IMR-90 (cell line): ENCODE results near the gene SIPA1L3. TPM values are rescaled to one million over a fixed set of nuclear protein-coding genes. Genes with fewer than 3 reads are reported as not detected.

ENCODE experiments used
- ATAC-seq: fragments of 200-7000 bp; cut with Tn5 transposase; 2 replicates; pipeline ENCODE4 v1.9.1; 2020; ENCODE audit warnings: low read depth, mild to moderate bottlenecking, moderate library complexity
- BruUV-seq: library from RNA; stranded (reverse); fragments of 400-500 nt; replicated peaks from 2 replicates; lab custom pipeline; 2021; lab: Mats Ljungman, UMichigan
- CTCF ChIA-PET: fragments of 300-600 bp; formaldehyde crosslinking; extraction: SDS; loops from one replicate; lab custom pipeline; 2021; ENCODE audit warnings: antibody characterized with exemption; lab: Yijun Ruan, JAX
- POLR2A ChIA-PET: fragments of 300-600 bp; sonication (Branson Sonifier 250); formaldehyde crosslinking; loops from one replicate; lab custom pipeline; 2022; ENCODE audit warnings: antibody characterized with exemption; ENCODE audit not compliant: unreplicated experiment; lab: Charles Lee
- DNase-seq: peaks from one replicate; pipeline ENCODE4 v3.0.0; 2013
- H2AFZ ChIP-seq: replicated peaks from 2 replicates; pipeline ENCODE3; 2013; ENCODE audit warnings: low read length, mild to moderate bottlenecking; ENCODE audit not compliant: poor library complexity
- H2AK5ac ChIP-seq: 2 replicates; pipeline ENCODE4 v1.6.1; 2013; ENCODE audit warnings: low read depth, low read length, inconsistent platforms
- H2AK9ac ChIP-seq: replicated peaks from 2 replicates; pipeline ENCODE3; 2013; ENCODE audit warnings: mild to moderate bottlenecking, low read depth, low read length, moderate library complexity; ENCODE audit not compliant: poor library complexity
- H2BK120ac ChIP-seq: 2 replicates; pipeline ENCODE4 v1.6.1; 2013; ENCODE audit warnings: low read depth, low read length, inconsistent platforms
- H2BK15ac ChIP-seq: 3 replicates; pipeline ENCODE4 v1.6.1; 2013; ENCODE audit warnings: low read depth, low read length, inconsistent platforms
- H2BK20ac ChIP-seq: 2 replicates; pipeline ENCODE4 v1.6.1; 2013; ENCODE audit warnings: low read depth, mild to moderate bottlenecking, inconsistent platforms, low read length, moderate library complexity
- H2BK5ac ChIP-seq: 2 replicates; pipeline ENCODE4 v1.6.1; 2013; ENCODE audit warnings: mild to moderate bottlenecking, low read depth, low read length, inconsistent platforms; ENCODE audit not compliant: poor library complexity, severe bottlenecking
- H3K14ac ChIP-seq: replicated peaks from 2 replicates; pipeline ENCODE4 v1.6.1; 2013; ENCODE audit warnings: low read depth, low read length, inconsistent platforms
- H3K18ac ChIP-seq: 2 replicates; pipeline ENCODE4 v1.6.1; 2013; ENCODE audit warnings: low read depth, low read length, control low read depth
- H3K23ac ChIP-seq: 2 replicates; pipeline ENCODE4 v1.6.1; 2013; ENCODE audit warnings: low read depth, low read length, inconsistent platforms
- H3K27ac ChIP-seq: 2 replicates; pipeline ENCODE4 v1.5.1; 2013; ENCODE audit warnings: mild to moderate bottlenecking, control low read depth, low read length; ENCODE audit not compliant: insufficient read depth
- H3K27me3 ChIP-seq: 2 replicates; pipeline ENCODE4 v1.6.1; 2013; ENCODE audit warnings: low read length; ENCODE audit not compliant: control insufficient read depth, insufficient read depth
- H3K36me3 ChIP-seq: 2 replicates; pipeline ENCODE4 v1.6.1; 2013; ENCODE audit warnings: low read length, mixed read lengths; ENCODE audit not compliant: control insufficient read depth, insufficient read depth
- H3K4ac ChIP-seq: 2 replicates; pipeline ENCODE4 v1.6.1; 2013; ENCODE audit warnings: low read depth, low read length, inconsistent platforms
- H3K4me1 ChIP-seq: 2 replicates; pipeline ENCODE4 v1.6.1; 2013; ENCODE audit warnings: low read length, mixed read lengths; ENCODE audit not compliant: control insufficient read depth, insufficient read depth
- H3K4me2 ChIP-seq: 2 replicates; pipeline ENCODE4 v1.6.1; 2013; ENCODE audit warnings: low read depth, mild to moderate bottlenecking, control low read depth, low read length, moderate library complexity
- H3K4me3 ChIP-seq: 2 replicates; pipeline ENCODE4 v1.5.1; 2013; ENCODE audit warnings: low read depth, mild to moderate bottlenecking, control low read depth, low read length, moderate library complexity; ENCODE audit not compliant: insufficient read depth
- H3K56ac ChIP-seq: 2 replicates; pipeline ENCODE4 v1.6.1; 2013; ENCODE audit warnings: low read length, inconsistent platforms; ENCODE audit not compliant: insufficient read depth; ENCODE audit errors: extremely low read depth
- H3K79me1 ChIP-seq, 2 experiments: 2 replicates each; pipeline ENCODE4 v1.6.1; 2013; ENCODE audit warnings: low read length in 2 of 2, inconsistent platforms in 1 of 2, low read depth in 1 of 2
- H3K9ac ChIP-seq: 2 replicates; pipeline ENCODE4 v1.6.1; 2013; ENCODE audit warnings: low read depth, low read length, control low read depth
- H3K9me1 ChIP-seq: 2 replicates; pipeline ENCODE4 v1.6.1; 2013; ENCODE audit warnings: low read length, inconsistent platforms; ENCODE audit not compliant: insufficient read depth
- H3K9me3 ChIP-seq: 2 replicates; pipeline ENCODE4 v1.6.1; 2013; ENCODE audit warnings: low read length; ENCODE audit not compliant: control insufficient read depth, insufficient read depth
- H4K20me1 ChIP-seq: 2 replicates; pipeline ENCODE4 v1.6.1; 2013; ENCODE audit warnings: low read length, inconsistent platforms; ENCODE audit not compliant: insufficient read depth
- H4K5ac ChIP-seq: 2 replicates; pipeline ENCODE4 v1.6.1; 2013; ENCODE audit warnings: mild to moderate bottlenecking, low read depth, low read length, control low read depth
- H4K8ac ChIP-seq, 2 experiments: 2 replicates each; pipeline ENCODE4 v1.6.1; 2013; ENCODE audit warnings: low read depth in 2 of 2, low read length in 2 of 2, control low read depth in 1 of 2, inconsistent platforms in 1 of 2
- H4K91ac ChIP-seq: 2 replicates; pipeline ENCODE4 v1.6.1; 2013; ENCODE audit warnings: low read depth, low read length, inconsistent platforms; ENCODE audit not compliant: insufficient read depth
- BHLHE40 ChIP-seq: fragments of 150-350 bp; IDR thresholded peaks from 2 replicates; pipeline ENCODE4 v1.6.1; 2016; ENCODE audit warnings: mild to moderate bottlenecking, low read depth, low read length
- CEBPB ChIP-seq: IDR thresholded peaks from 2 replicates; pipeline ENCODE4 v1.6.1; 2012; ENCODE audit warnings: low read depth, low read length, improper control_type of control experiment
- CHD1 ChIP-seq: IDR thresholded peaks from 2 replicates; pipeline ENCODE4 v1.6.1; 2012; ENCODE audit warnings: low read depth, low read length, improper control_type of control experiment
- CTCF ChIP-seq: conservative IDR thresholded peaks from 2 replicates; pipeline ENCODE4 v1.5.1; 2012; ENCODE audit warnings: mild to moderate bottlenecking, low read depth, low read length, improper control_type of control experiment
- FOS ChIP-seq: fragments of 150-350 bp; IDR thresholded peaks from 2 replicates; pipeline ENCODE4 v1.6.1; 2016; ENCODE audit warnings: low read depth, low read length
- MAFK ChIP-seq: IDR thresholded peaks from 2 replicates; pipeline ENCODE4 v1.6.1; 2012; ENCODE audit warnings: low read depth, low read length, improper control_type of control experiment
- MAZ ChIP-seq: IDR thresholded peaks from 2 replicates; pipeline ENCODE4 v1.6.1; 2012; ENCODE audit warnings: low read depth, mild to moderate bottlenecking, low read length, improper control_type of control experiment, moderate library complexity, borderline replicate concordance
- MXI1 ChIP-seq: IDR thresholded peaks from 2 replicates; pipeline ENCODE4 v1.6.1; 2012; ENCODE audit warnings: low read depth, mild to moderate bottlenecking, low read length, moderate library complexity, borderline replicate concordance
- NFE2L2 ChIP-seq: fragments of 150-350 bp; IDR thresholded peaks from 2 replicates; pipeline ENCODE4 v1.6.1; 2016; ENCODE audit warnings: low read depth, mild to moderate bottlenecking, low read length
- POLR2A ChIP-seq: IDR thresholded peaks from 2 replicates; pipeline ENCODE4 v1.6.1; 2012; ENCODE audit warnings: mild to moderate bottlenecking, low read depth, low read length
- RCOR1 ChIP-seq: IDR thresholded peaks from 2 replicates; pipeline ENCODE4 v1.6.1; 2012; ENCODE audit warnings: mild to moderate bottlenecking, low read length, improper control_type of control experiment; ENCODE audit not compliant: insufficient replicate concordance
- RFX5 ChIP-seq: IDR thresholded peaks from 2 replicates; pipeline ENCODE4 v1.8.0; 2012; ENCODE audit warnings: low read depth, mild to moderate bottlenecking, low read length, moderate library complexity
- SMC3 ChIP-seq: fragments of 150-350 bp; IDR thresholded peaks from 2 replicates; pipeline ENCODE4 v1.6.1; 2016; ENCODE audit warnings: low read depth, mild to moderate bottlenecking, antibody characterized with exemption, low read length, moderate library complexity
- WGBS, 2 experiments: methylation state at CpG; one replicate each; pipeline versions ENCODE4 v1.1.5 to v1.1.7; 2013; ENCODE audit warnings: missing lambda C conversion rate in 2 of 2; ENCODE audit not compliant: insufficient read length in 1 of 2; ENCODE audit errors: extremely low coverage in 2 of 2; 5-methylcytosine and 5-hydroxymethylcytosine counted together
- dilution Hi-C: fragments of 300-500 bp; cut with HindIII; formaldehyde crosslinking; loops from one replicate; pipeline ENCODE4 v1.14.3; 2018; ENCODE audit warnings: low sequenced_read_pairs; ENCODE audit not compliant: unreplicated experiment
- in situ Hi-C: fragments of 300-500 bp; cut with MboI; formaldehyde crosslinking; loops from 3 replicates; pipeline ENCODE4 v1.14.3; 2019; ENCODE audit warnings: low sequenced_read_pairs, inconsistent platforms, mixed read lengths
- intact Hi-C: fragments of 100-400 bp; cut with micrococcal nuclease; formaldehyde crosslinking; loops from 2 replicates; pipeline ENCODE4 v1.10.0; 2022
- polyA plus RNA-seq, 3 experiments: library from polyadenylated mRNA; depleted of rRNA; stranded (reverse); fragments of >200 nt; gene quantifications; 2 replicates each; pipeline ENCODE4 v1.2.3, GENCODE V29; 2012; ENCODE audit warnings: low replicate concordance in 1 of 3
- total RNA-seq: library from RNA; depleted of rRNA; stranded (reverse); fragments of >200 nt; gene quantifications from 2 replicates; pipeline ENCODE4 v1.2.3, GENCODE V29; 2012
- TF ChIP-seq, protein P1 (sequence below): fragments of 150-350 bp; IDR thresholded peaks from 2 replicates; pipeline ENCODE4 v1.6.1; 2017; ENCODE audit warnings: mild to moderate bottlenecking, antibody characterized with exemption, low read length, low read depth

SIPA1L3 gene
- total and polyA plus RNA-seq, 2 of the 4 experiments (the other 2 are of a cell fraction), result 4.1 to 9.4 TPM

DNA sequence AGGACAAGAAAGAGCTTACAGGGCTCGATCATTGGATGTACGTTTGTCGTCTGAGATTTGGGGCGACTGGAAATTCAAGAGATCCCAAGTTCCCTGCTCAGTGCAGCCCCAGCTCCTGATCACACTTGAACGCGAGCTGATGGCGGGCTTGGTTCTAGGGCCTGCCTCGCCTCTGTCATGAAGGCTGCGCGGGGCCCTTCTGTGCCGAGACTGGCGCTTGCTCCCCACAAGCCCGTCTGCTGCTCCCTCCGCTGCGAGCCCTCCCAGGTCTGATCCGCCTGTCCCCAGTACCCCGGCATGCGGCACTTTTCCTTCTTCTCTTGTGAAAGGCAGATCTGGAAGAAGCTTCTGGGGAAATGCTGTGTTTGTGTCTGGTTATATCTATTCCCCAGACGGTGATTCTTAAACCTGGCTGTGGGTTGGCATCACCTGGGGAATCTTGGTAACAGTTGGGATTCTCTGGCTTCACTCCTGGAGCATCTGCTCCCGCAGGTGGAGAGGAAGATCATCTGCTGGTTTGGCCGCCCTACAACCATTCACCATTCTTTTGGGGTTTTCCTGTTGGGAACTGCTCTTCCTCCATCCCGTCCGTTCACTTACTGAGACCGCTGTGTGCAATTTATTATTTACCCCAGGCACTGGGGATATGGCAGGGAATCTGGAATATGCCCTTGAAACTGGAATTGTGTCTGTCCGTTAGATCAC lies 43.6 kb downstream of the SIPA1L3 start:
- Histone ChIP-seq H2AFZ (no peak overlapping the region), H2AK5ac (no peak overlapping the region), H3K9me3 (no peaks in the 10 kb centered on the region), H3K56ac (no peak overlapping the region), H2BK5ac (no peak overlapping the region), H2BK15ac (no peak overlapping the region), H3K9me1 (peaks cover 4% of the 10 kb centered on the region; the same call in 1 of the 2 replicates), H4K8ac (no peak overlapping the region), H4K91ac (no peak overlapping the region), H4K20me1 (peaks cover 6% of the 10 kb centered on the region), H2BK120ac (no peak overlapping the region), H3K79me1 (peaks cover 40 to 80% of the 10 kb centered on the region in 2 experiments), H3K36me3 (no peaks in the 10 kb centered on the region), H3K27me3 (no peaks in the 10 kb centered on the region), H4K5ac (no peak overlapping the region), H3K4me3 (no peak overlapping the region), H3K27ac (no peak overlapping the region), H2AK9ac (no peak overlapping the region), H3K4me2 (no peak overlapping the region), H3K23ac (no peak overlapping the region), H2BK20ac (no peak overlapping the region), H3K18ac (no peak overlapping the region), H3K4me1 (peaks cover 5% of the 10 kb centered on the region), H3K14ac (no peak overlapping the region), H3K9ac (no peak overlapping the region), H3K4ac (no peak overlapping the region)
- TF ChIP-seq CEBPB (no peak), RFX5 (no peak), FOS (no peak), MAFK (no peak), SMC3 (no peak), NFE2L2 (no peak), CTCF (no peak), MAZ (no peak), CHD1 (no peak), BHLHE40 (no peak), RCOR1 (no peak), POLR2A (no peak), MXI1 (no peak)
- TF ChIP-seq, protein P1, sequence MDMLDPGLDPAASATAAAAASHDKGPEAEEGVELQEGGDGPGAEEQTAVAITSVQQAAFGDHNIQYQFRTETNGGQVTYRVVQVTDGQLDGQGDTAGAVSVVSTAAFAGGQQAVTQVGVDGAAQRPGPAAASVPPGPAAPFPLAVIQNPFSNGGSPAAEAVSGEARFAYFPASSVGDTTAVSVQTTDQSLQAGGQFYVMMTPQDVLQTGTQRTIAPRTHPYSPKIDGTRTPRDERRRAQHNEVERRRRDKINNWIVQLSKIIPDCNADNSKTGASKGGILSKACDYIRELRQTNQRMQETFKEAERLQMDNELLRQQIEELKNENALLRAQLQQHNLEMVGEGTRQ, result no peak
- intact Hi-C loops, result loop anchor here (1.0 kb wide), 1 partner anchor 42 kb away; no protein-coding TSS in a partner anchor
- ChIA-PET POLR2A (interaction anchor here (0.6 kb wide), 1 partner anchor 28 kb away, joined by 3 read pairs; no protein-coding TSS in a partner anchor), CTCF (interaction anchor here (0.6 to 0.9 kb wide), 2 partner anchors 13 to 137 kb away, joined by 3 read pairs; no protein-coding TSS in a partner anchor)
- no peak for ATAC-seq
- dilution Hi-C loops, result no loop called here
- in situ Hi-C loops, result no loop called here
- no peak for DNase-seq
- 100% methylated on average over 1 of the region's 25 CpGs; no CpG with 5 or more reads in 1 of the 2 experiments for WGBS, 2 experiments
- no TSS peak for BruUV-seq
